HFF-Myc (cell line): ENCODE measurements around the gene PNN.
"Not testable (repeated sequence)": the region's sequence is repeated elsewhere in the genome, so short reads cannot be mapped to it uniquely, and the experiment has no call there.

ENCODE experiments used
- DNase-seq: peaks from one replicate; pipeline ENCODE4 v3.0.0-alpha.2; 2011; ENCODE audit warnings: low read depth; ENCODE audit errors: extremely low read depth
- H3K4me3 ChIP-seq: replicated peaks from 2 replicates; pipeline ENCODE4 v1.5.1; 2011; ENCODE audit warnings: low read depth, mild to moderate bottlenecking, control low read depth, low read length
- CTCF ChIP-seq: IDR thresholded peaks from 2 replicates; pipeline ENCODE4 v1.5.1; 2012; ENCODE audit warnings: mild to moderate bottlenecking, low read depth, low read length, control low read depth; ENCODE audit errors: missing control alignments

PNN gene

GRCh38 chr14:39181693-39182047 is 6.6 kb downstream of the PNN start:
- no peak for TF ChIP-seq CTCF
- H3K4me3 ChIP-seq: no peak overlapping the region
- no peak for DNase-seq

- no peak for TF ChIP-seq CTCF
- no peak overlapping the region for H3K4me3 ChIP-seq
- DNase-seq: no peak
These were observed 8.0 kb downstream of the PNN start for GRCh38 chr14:39182770-39183684.

GRCh38 chr14:39183685-39184003 is 8.6 kb downstream of the PNN start:
- DNase-seq, H3K4me3 ChIP-seq: not testable (repeated sequence)

GRCh38 chr14:39184628-39185255 is 9.7 kb downstream of the PNN start:
- H3K4me3 ChIP-seq: no peak overlapping the region
- DNase-seq: no peak
- no peak for TF ChIP-seq CTCF

- no peak for TF ChIP-seq CTCF
- H3K4me3 ChIP-seq: no peak overlapping the region
- DNase-seq: no peak
These were observed 10.4 kb downstream of the PNN start for GRCh38 chr14:39185256-39186049.

- H3K4me3 ChIP-seq: no peak overlapping the region
- TF ChIP-seq CTCF: no peak
- DNase-seq: no peak
These were observed 12.0 kb downstream of the PNN start for GRCh38 chr14:39186941-39187525.
